Glomerular visceral epithelial cell (primary cell): ENCODE data around the gene LMBRD2.

Source experiments
- DNase-seq: peaks from one replicate; pipeline ENCODE4 v3.0.0-alpha.2; 2016; ENCODE audit errors: extremely low spot score

Gene LMBRD2

DNA sequence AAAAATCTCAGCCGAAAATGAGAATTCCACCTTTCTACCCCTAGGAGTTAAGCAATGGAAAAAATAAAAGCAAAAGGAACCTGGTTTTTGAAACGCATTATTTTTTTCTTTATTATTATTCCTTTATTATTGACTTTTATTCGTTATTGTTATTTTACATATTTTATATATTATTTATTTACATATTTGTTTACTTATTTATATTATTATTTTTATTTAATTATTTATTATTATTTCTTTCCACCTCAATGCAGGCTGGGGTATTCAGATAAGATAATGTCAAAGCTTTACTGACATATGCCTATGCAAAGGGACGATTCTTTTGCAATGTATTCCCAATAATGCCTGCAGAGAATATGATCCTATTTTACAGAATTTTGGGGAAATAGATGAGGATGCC lies 101.7 kb downstream of the LMBRD2 start:
- no peak for DNase-seq
